Vagina (tissue), 2 donors: Measurements from ENCODE around the gene HMGB1.

Source experiments
- CTCF ChIP-seq, 3 experiments: fragments of 450-650 bp in 2 of 3; fragments of 200-600 bp in 1 of 3; sonication (generic) in 1 of 3; IDR thresholded peaks; one replicate each; pipeline ENCODE4 v1.5.1; 2017 to 2019; ENCODE audit warnings: antibody characterized with exemption in 3 of 3, mild to moderate bottlenecking in 2 of 3, moderate library complexity in 2 of 3
- POLR2A ChIP-seq, 2 donors: fragments of 450-650 bp; IDR thresholded peaks; one replicate each; pipeline ENCODE4 v1.6.1; 2017; ENCODE audit warnings: antibody characterized with exemption in 2 of 2, mild to moderate bottlenecking in 2 of 2, moderate library complexity in 2 of 2
- POLR2AphosphoS5 ChIP-seq, 2 donors: sonication (generic); formaldehyde crosslinking; IDR thresholded peaks; one replicate each; pipeline ENCODE4 v1.9.0; 2017; ENCODE audit warnings: antibody characterized with exemption in 2 of 2, mild to moderate bottlenecking in 2 of 2, low read depth in 1 of 2; ENCODE audit not compliant: insufficient read depth in 1 of 2

GRCh38 chr13:30413842-30414241, 51.9 kb downstream of the HMGB1 start:
- TF ChIP-seq CTCF (IDR thresholded peaks at IDR 0.05) (no peak), POLR2A (IDR thresholded peaks at IDR 0.05) (no peak), POLR2AphosphoS5 (IDR thresholded peaks at IDR 0.05; ENCODE audit: insufficient read depth in 1 of 2, low read depth in 1 of 2) (no peak)
